Keratinocyte (primary cell): ENCODE results near the gene MAFF.

ENCODE experiments used
- CTCF ChIP-seq, 3 experiments: IDR thresholded peaks in 1 of 3; conservative IDR thresholded peaks in 1 of 3; optimal IDR thresholded peaks in 1 of 3; 2 replicates in 2 of 3; 3 replicates in 1 of 3; pipeline versions ENCODE3 to v1.5.1; 2011; ENCODE audit warnings: low read length in 3 of 3, mild to moderate bottlenecking in 3 of 3, moderate library complexity in 2 of 3, control low read depth in 1 of 3, inconsistent platforms in 1 of 3; ENCODE audit not compliant: insufficient read depth in 2 of 3; ENCODE audit errors: extremely low read depth in 1 of 3
- EZH2 ChIP-seq: IDR thresholded peaks from one replicate; pipeline ENCODE4 v1.6.1; 2012; ENCODE audit warnings: inconsistent platforms, mild to moderate bottlenecking, low read length, moderate library complexity

GRCh38 chr22:38162881-38163843 is 38.6 kb upstream of the MAFF start:
- TF ChIP-seq CTCF (optimal IDR thresholded peaks at IDR 0.05 in 1 of 3, IDR thresholded peaks at IDR 0.05 in 1 of 3, conservative IDR thresholded peaks at IDR 0.05 in 1 of 3; ENCODE audit: extremely low read depth in 1 of 3, insufficient read depth in 2 of 3, low read length in 3 of 3) (no peak), EZH2 (no peak)
